SK-N-SH treated with all-trans-retinoic acid at 6 μM for 48 hours (cell line): ENCODE measurements around the gene EPDR1.

Source experiments
- ATAC-seq: fragments of 200-7000 bp; cut with Tn5 transposase; 3 replicates; pipeline ENCODE4 v1.9.1; 2020; ENCODE audit warnings: mild to moderate bottlenecking, moderate library complexity
- ARNTL ChIP-seq: fragments of 450-650 bp; formaldehyde crosslinking; IDR thresholded peaks from 2 replicates; pipeline ENCODE4 v1.5.0; 2020; ENCODE audit warnings: low read depth, mild to moderate bottlenecking, moderate library complexity, borderline replicate concordance
- BACH2 ChIP-seq: fragments of 250-450 bp; sonication (Bioruptor Pico); IDR thresholded peaks from 2 replicates; pipeline ENCODE4 v1.9.0; 2021; ENCODE audit warnings: mild to moderate bottlenecking, borderline replicate concordance
- CSDC2 ChIP-seq: fragments of 250-450 bp; sonication (Bioruptor Pico); IDR thresholded peaks from 2 replicates; pipeline ENCODE4 v1.5.0; 2020; ENCODE audit warnings: mild to moderate bottlenecking, moderate library complexity
- ESRRG ChIP-seq: fragments of 250-450 bp; sonication (Bioruptor Pico); IDR thresholded peaks from 2 replicates; pipeline ENCODE4 v1.6.1; 2021; ENCODE audit warnings: mild to moderate bottlenecking
- ISL1 ChIP-seq: fragments of 250-450 bp; sonication (Bioruptor Pico); IDR thresholded peaks from 2 replicates; pipeline ENCODE4 v2.1.2; 2022; ENCODE audit warnings: mild to moderate bottlenecking, moderate library complexity
- OSR1 ChIP-seq: fragments of 250-450 bp; sonication (Bioruptor Pico); IDR thresholded peaks from 2 replicates; pipeline ENCODE4 v1.8.0; 2022; ENCODE audit warnings: moderate library complexity, mild to moderate bottlenecking, inconsistent platforms
- PPARA ChIP-seq: fragments of 250-450 bp; sonication (Bioruptor Pico); IDR thresholded peaks from 2 replicates; pipeline ENCODE4 v1.5.0; 2020; ENCODE audit warnings: mild to moderate bottlenecking, borderline replicate concordance
- RARB ChIP-seq: fragments of 250-450 bp; sonication (Bioruptor Pico); IDR thresholded peaks from 2 replicates; pipeline ENCODE4 v1.8.0; 2021; ENCODE audit warnings: mild to moderate bottlenecking, moderate library complexity
- SNAI2 ChIP-seq: fragments of 250-450 bp; sonication (Bioruptor Pico); IDR thresholded peaks from 2 replicates; pipeline ENCODE4 v1.5.0; 2020; ENCODE audit warnings: mild to moderate bottlenecking, moderate library complexity
- TCF4 ChIP-seq: fragments of 250-450 bp; sonication (Bioruptor Pico); IDR thresholded peaks from 2 replicates; pipeline ENCODE4 v1.8.0; 2021; ENCODE audit warnings: mild to moderate bottlenecking, moderate library complexity, borderline replicate concordance
- ZFP3 ChIP-seq: fragments of 250-450 bp; sonication (Bioruptor Pico); IDR thresholded peaks from 2 replicates; pipeline ENCODE4 v1.5.0; 2020; ENCODE audit warnings: mild to moderate bottlenecking, moderate library complexity
- ZFP30 ChIP-seq: fragments of 450-650 bp; formaldehyde crosslinking; IDR thresholded peaks from 2 replicates; pipeline ENCODE4 v1.5.0; 2022; ENCODE audit warnings: mild to moderate bottlenecking, moderate library complexity
- ZNF565 ChIP-seq: fragments of 450-650 bp; formaldehyde crosslinking; conservative IDR thresholded peaks from 2 replicates; pipeline ENCODE4 v1.5.0; 2020; ENCODE audit warnings: low read depth, mild to moderate bottlenecking, moderate library complexity
- ZNF70 ChIP-seq: fragments of 450-650 bp; formaldehyde crosslinking; IDR thresholded peaks from 2 replicates; pipeline ENCODE4 v1.5.0; 2020; ENCODE audit warnings: mild to moderate bottlenecking, moderate library complexity
- ZNF8 ChIP-seq: fragments of 450-650 bp; formaldehyde crosslinking; IDR thresholded peaks from 2 replicates; pipeline ENCODE4 v1.5.0; 2020; ENCODE audit warnings: mild to moderate bottlenecking, moderate library complexity
- TF ChIP-seq, protein P1 (sequence below): fragments of 250-450 bp; sonication (Bioruptor Pico); IDR thresholded peaks from 2 replicates; pipeline ENCODE4 v1.5.0; 2020; ENCODE audit warnings: mild to moderate bottlenecking, moderate library complexity
- TF ChIP-seq, protein P2 (sequence below): fragments of 250-450 bp; sonication (Bioruptor Pico); IDR thresholded peaks from 2 replicates; pipeline ENCODE4 v1.8.0; 2021; ENCODE audit warnings: low read depth, mild to moderate bottlenecking, moderate library complexity, borderline replicate concordance
- TF ChIP-seq, protein P3 (sequence below): fragments of 250-450 bp; sonication (Bioruptor Pico); IDR thresholded peaks from 2 replicates; pipeline ENCODE4 v1.5.1; 2020; ENCODE audit warnings: low read depth, mild to moderate bottlenecking, moderate library complexity
- TF ChIP-seq, protein P4 (sequence below): fragments of 250-450 bp; sonication (Bioruptor Pico); IDR thresholded peaks from 2 replicates; pipeline ENCODE4 v1.5.1; 2021; ENCODE audit warnings: mild to moderate bottlenecking, moderate library complexity
- TF ChIP-seq, protein P5 (sequence below): fragments of 250-450 bp; sonication (Bioruptor Pico); IDR thresholded peaks from 2 replicates; pipeline ENCODE4 v1.8.0; 2020; ENCODE audit warnings: mild to moderate bottlenecking, moderate library complexity, borderline replicate concordance

Gene EPDR1

DNA sequence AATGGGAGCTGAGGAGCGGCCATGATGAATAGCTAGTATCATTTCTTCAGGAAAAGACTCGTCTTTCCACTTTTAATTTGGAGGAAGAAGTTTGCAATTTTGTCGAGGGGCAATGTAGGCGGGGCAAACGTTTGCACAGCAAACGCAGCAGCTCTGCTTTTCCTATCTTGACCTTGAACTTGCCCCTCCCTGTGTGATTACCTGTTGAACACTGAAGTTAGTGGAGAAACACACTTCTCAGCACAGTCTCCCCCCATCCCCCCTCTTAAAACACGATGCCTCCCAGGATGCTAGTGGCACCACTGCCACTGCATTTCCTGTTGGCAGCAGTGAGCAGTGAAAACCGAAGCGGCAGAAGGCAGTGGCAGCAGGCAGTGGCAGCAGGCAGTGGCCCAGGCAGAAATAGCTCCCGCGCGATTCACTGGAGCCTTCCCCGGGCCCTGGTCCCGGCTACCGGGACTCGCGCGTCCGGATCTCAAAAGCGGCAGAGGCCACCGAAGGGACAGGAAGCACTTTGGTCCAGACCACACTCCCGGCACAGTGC lies at the start of gene EPDR1:
Gene EPDR1, plus strand, starts transcription at position 336 of the 544 bp plus-strand sequence. CDS start 300 bp downstream, outside the sequence.
- ATAC-seq, result peak; percentile 78
- TF ChIP-seq ZFP30 (CRISPR knock-in tag), result peak; percentile 20; the same call in 1 of the 2 replicates
- TF ChIP-seq, protein P1, sequence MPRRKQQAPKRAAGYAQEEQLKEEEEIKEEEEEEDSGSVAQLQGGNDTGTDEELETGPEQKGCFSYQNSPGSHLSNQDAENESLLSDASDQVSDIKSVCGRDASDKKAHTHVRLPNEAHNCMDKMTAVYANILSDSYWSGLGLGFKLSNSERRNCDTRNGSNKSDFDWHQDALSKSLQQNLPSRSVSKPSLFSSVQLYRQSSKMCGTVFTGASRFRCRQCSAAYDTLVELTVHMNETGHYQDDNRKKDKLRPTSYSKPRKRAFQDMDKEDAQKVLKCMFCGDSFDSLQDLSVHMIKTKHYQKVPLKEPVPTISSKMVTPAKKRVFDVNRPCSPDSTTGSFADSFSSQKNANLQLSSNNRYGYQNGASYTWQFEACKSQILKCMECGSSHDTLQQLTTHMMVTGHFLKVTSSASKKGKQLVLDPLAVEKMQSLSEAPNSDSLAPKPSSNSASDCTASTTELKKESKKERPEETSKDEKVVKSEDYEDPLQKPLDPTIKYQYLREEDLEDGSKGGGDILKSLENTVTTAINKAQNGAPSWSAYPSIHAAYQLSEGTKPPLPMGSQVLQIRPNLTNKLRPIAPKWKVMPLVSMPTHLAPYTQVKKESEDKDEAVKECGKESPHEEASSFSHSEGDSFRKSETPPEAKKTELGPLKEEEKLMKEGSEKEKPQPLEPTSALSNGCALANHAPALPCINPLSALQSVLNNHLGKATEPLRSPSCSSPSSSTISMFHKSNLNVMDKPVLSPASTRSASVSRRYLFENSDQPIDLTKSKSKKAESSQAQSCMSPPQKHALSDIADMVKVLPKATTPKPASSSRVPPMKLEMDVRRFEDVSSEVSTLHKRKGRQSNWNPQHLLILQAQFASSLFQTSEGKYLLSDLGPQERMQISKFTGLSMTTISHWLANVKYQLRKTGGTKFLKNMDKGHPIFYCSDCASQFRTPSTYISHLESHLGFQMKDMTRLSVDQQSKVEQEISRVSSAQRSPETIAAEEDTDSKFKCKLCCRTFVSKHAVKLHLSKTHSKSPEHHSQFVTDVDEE (CRISPR knock-in tag), result no peak

DNA sequence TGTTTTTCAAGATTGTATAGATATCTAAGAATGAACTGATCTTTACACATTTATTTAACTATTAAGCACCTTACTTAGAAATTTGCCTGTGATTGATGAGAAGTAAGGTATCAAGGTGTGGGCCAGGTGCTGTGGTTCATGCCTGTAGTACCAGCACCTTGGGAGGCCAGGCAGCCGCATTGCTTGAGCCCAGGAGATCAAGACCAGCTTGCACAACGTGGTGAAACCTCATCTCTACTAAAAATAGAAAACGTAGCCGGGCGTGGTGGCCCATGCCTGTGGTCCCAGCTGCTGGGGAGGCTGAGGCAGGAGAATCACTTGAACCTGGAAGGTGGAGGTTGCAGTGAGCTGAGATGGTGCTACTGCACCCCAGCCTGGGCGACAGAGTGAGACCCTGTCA lies 38.4 kb upstream of the EPDR1 start:
- ATAC-seq, result no peak
- TF ChIP-seq ESRRG (CRISPR knock-in tag), result no peak
- TF ChIP-seq TCF4 (CRISPR knock-in tag), result no peak
- TF ChIP-seq ZFP30 (CRISPR knock-in tag), result no peak
- TF ChIP-seq, protein P2, sequence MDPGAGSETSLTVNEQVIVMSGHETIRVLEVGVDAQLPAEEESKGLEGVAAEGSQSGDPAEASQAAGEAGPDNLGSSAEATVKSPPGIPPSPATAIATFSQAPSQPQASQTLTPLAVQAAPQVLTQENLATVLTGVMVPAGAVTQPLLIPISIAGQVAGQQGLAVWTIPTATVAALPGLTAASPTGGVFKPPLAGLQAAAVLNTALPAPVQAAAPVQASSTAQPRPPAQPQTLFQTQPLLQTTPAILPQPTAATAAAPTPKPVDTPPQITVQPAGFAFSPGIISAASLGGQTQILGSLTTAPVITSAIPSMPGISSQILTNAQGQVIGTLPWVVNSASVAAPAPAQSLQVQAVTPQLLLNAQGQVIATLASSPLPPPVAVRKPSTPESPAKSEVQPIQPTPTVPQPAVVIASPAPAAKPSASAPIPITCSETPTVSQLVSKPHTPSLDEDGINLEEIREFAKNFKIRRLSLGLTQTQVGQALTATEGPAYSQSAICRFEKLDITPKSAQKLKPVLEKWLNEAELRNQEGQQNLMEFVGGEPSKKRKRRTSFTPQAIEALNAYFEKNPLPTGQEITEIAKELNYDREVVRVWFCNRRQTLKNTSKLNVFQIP (CRISPR knock-in tag), result no peak

DNA sequence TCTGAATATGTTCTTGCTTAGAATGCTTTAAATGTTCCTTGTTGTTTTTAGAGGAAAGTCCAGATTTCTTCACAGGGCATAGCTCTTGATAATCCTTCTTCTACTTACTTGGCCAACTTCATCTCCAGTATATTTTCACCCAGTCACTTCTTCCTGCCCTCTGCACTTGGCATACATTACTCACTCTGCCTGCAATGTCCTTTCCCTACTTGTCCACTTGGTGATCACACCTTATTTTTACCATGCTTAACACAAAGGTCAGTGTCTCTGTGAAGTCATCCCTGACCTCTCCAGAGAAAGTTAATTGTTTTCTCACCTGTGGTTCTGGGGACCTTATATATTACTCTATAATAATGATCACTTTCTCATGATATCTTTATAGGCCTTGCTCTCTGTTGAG lies 27.1 kb upstream of the EPDR1 start:
- TF ChIP-seq, protein P3, sequence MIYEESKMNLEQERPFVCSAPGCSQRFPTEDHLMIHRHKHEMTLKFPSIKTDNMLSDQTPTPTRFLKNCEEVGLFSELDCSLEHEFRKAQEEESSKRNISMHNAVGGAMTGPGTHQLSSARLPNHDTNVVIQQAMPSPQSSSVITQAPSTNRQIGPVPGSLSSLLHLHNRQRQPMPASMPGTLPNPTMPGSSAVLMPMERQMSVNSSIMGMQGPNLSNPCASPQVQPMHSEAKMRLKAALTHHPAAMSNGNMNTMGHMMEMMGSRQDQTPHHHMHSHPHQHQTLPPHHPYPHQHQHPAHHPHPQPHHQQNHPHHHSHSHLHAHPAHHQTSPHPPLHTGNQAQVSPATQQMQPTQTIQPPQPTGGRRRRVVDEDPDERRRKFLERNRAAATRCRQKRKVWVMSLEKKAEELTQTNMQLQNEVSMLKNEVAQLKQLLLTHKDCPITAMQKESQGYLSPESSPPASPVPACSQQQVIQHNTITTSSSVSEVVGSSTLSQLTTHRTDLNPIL (CRISPR knock-in tag), result no peak
- TF ChIP-seq ZNF565 (CRISPR knock-in tag) (no peak), SNAI2 (CRISPR knock-in tag) (no peak), PPARA (CRISPR knock-in tag) (no peak), ZFP30 (CRISPR knock-in tag) (no peak), BACH2 (no peak), ISL1 (no peak), ZNF70 (no peak), OSR1 (no peak), ZNF8 (CRISPR knock-in tag) (no peak), ESRRG (CRISPR knock-in tag) (no peak), ARNTL (CRISPR knock-in tag) (no peak), CSDC2 (CRISPR knock-in tag) (no peak), ZFP3 (CRISPR knock-in tag) (no peak), RARB (no peak)
- TF ChIP-seq, protein P1 (CRISPR knock-in tag), result no peak
- TF ChIP-seq, protein P4, sequence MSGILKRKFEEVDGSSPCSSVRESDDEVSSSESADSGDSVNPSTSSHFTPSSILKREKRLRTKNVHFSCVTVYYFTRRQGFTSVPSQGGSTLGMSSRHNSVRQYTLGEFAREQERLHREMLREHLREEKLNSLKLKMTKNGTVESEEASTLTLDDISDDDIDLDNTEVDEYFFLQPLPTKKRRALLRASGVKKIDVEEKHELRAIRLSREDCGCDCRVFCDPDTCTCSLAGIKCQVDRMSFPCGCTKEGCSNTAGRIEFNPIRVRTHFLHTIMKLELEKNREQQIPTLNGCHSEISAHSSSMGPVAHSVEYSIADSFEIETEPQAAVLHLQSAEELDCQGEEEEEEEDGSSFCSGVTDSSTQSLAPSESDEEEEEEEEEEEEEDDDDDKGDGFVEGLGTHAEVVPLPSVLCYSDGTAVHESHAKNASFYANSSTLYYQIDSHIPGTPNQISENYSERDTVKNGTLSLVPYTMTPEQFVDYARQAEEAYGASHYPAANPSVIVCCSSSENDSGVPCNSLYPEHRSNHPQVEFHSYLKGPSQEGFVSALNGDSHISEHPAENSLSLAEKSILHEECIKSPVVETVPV (CRISPR knock-in tag), result no peak
- TF ChIP-seq, protein P5, sequence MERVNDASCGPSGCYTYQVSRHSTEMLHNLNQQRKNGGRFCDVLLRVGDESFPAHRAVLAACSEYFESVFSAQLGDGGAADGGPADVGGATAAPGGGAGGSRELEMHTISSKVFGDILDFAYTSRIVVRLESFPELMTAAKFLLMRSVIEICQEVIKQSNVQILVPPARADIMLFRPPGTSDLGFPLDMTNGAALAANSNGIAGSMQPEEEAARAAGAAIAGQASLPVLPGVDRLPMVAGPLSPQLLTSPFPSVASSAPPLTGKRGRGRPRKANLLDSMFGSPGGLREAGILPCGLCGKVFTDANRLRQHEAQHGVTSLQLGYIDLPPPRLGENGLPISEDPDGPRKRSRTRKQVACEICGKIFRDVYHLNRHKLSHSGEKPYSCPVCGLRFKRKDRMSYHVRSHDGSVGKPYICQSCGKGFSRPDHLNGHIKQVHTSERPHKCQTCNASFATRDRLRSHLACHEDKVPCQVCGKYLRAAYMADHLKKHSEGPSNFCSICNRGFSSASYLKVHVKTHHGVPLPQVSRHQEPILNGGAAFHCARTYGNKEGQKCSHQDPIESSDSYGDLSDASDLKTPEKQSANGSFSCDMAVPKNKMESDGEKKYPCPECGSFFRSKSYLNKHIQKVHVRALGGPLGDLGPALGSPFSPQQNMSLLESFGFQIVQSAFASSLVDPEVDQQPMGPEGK (CRISPR knock-in tag), result no peak
- no peak for ATAC-seq
